Skin of body (tissue), 2 donors: Measurements from ENCODE around the gene PPP1R1B. TPM values are rescaled to one million over a fixed set of nuclear protein-coding genes. Genes with fewer than 3 reads are reported as not detected.

Experiments
- DNase-seq: peaks from one replicate; lab custom pipeline; 2025; lab: John Stamatoyannopoulos, UW
- total RNA-seq: library from RNA; depleted of rRNA; stranded (reverse); fragments of >200 nt; gene quantifications from one replicate; pipeline ENCODE4 v1.2.3, GENCODE V29; 2014

PPP1R1B gene
- total RNA-seq, 1 donor from 2014 or later, result 12.8 TPM

DNA sequence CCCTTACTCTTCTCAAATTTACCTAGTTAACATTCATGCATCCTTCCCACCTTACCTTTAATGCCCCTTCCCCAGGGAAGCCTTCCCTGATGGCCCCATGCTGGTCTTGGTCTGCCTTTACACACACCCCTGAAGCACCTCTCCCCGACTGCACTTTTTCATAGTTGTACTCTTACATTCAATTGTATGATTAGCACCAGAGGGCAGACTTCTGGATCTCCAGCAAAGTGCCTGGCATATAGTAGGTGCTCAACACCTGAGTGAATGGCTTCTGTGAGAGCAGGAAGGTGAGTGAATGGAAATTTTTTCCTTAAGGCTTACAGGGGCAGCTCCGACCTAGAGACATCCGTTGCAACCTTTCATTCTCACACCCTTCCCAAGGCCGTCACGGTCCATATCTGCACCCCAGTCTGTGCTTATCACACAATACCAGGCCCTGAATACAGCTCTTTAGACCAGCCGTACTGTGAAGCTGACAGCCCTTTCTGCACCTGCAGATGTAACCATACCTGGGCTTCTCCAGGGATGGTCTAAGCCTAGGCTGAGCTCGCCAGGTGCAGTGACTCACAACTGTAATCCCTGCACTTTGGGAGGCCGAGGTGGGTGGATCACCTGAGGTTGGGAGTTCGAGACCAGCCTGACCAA, 56.7 kb downstream of the PPP1R1B start:
- no peak for DNase-seq

- DNase-seq, result no peak
Measured at GRCh38 chr17:39684369-39685192, 57.8 kb downstream of the PPP1R1B start.

Other genes starting within 250 kb of the PPP1R1B start
- 14.2 TPM for gene FBXL20, start 225.3 kb upstream of the PPP1R1B start, total RNA-seq
- gene MED1, start 175.7 kb upstream of the PPP1R1B start, total RNA-seq, result 22.1 TPM
- 33.1 TPM for gene CDK12, start 165.5 kb upstream of the PPP1R1B start, total RNA-seq
- gene NEUROD2, start 19.0 kb upstream of the PPP1R1B start, total RNA-seq, result not detected
- 15.8 TPM for gene STARD3, start 10.2 kb downstream of the PPP1R1B start, total RNA-seq
- 20.7 TPM for gene TCAP, start 38.4 kb downstream of the PPP1R1B start, total RNA-seq
- not detected for gene PNMT, start 41.5 kb downstream of the PPP1R1B start, total RNA-seq
- 9.7 TPM for gene PGAP3, start 61.1 kb downstream of the PPP1R1B start, total RNA-seq
- gene ERBB2, start 73.1 kb downstream of the PPP1R1B start, total RNA-seq, result 61.1 TPM
- 11.1 TPM for gene MIEN1, start 103.6 kb downstream of the PPP1R1B start, total RNA-seq
- 8.8 TPM for gene GRB7, start 111.0 kb downstream of the PPP1R1B start, total RNA-seq
- gene IKZF3, start 237.4 kb downstream of the PPP1R1B start, total RNA-seq, result 0.39 TPM
- not detected for gene ZPBP2, start 241.2 kb downstream of the PPP1R1B start, total RNA-seq